Hypothalamus (tissue), 51 donors: Measurements from ENCODE around the gene CEP164.

ENCODE experiments used
- DNase-seq, 51 donors: peaks; one replicate each; lab custom pipeline; 2025; lab: John Stamatoyannopoulos, UW

Gene CEP164

DNA sequence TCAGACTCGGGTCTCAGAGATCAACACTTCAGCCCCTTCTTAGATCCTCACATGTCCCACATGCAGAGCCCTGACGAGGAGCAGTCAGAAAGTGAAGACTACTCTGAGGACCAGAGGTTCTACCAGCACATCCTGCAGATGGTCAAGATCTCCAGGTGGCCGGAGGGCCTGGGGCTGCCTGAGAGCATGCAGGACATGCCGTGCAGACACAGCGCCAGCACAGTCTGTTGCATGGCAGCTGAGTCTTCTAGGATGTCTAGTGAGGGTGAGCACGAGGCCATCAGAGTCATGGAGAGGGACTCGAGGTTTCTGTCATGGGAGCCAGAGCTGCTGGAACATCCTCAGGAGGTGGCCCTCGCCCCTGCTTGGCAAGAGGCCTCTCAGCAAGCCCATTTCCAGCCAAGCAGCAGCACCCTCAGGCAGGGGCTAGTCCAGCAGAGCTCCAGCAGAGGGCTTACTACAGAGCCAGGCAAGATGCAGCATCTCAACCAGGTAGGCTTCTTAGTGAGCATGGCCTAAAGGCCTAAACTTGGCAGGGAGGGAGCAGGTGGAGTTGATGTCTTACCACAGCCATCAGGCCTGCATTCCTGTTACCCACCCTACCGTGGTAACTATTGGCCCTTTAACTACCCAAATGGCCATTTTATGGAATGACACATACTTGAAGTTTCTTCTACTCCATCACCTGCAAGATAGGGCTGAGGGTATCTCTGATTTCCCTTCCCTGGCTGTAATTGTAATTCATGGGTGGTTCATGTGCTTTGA, 28.7 kb downstream of the CEP164 start:
- DNase-seq: no peak

DNA sequence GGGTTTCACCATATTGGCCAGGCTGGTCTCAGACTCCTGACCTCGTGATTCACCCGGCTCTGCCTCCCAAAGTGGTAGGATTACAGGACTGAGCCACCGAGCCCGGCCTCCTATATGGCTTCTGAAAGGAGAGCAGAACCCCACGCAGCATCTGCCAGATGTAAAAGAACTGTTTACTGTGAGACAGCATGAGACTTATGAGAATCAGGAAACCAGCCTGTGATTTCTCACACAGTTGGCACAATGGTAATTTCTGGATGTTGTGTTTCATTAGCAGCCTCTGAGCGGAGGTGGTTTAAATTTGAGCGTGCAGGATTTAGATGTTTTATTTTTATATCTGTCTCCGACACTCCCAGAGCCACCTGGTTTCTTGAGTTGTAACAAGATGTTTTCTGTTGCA, 33.8 kb downstream of the CEP164 start:
- DNase-seq: peak in 2 of 51 donors; percentile 25 to 28

DNA sequence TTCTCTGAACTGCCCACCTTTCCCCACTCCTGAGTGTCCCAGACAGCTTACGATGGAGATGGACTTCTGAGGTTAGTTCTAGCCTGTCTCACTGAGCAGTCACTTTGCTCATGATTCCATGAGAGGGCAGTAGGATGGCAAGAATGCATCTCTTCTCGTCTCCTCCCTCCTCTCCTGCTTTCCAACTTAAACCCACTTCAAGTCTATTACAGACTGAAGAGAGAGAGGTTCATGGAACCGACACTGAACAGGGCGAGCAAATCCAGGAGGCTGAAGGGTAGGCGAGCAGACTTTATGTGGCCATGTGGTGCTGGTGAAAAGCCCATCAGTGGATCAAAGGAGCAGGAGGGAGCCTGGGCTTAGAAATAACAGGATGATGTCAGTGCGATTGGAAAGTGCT, 38.6 kb downstream of the CEP164 start:
- DNase-seq: peak in 1 of 51 donors; percentile 28

DNA sequence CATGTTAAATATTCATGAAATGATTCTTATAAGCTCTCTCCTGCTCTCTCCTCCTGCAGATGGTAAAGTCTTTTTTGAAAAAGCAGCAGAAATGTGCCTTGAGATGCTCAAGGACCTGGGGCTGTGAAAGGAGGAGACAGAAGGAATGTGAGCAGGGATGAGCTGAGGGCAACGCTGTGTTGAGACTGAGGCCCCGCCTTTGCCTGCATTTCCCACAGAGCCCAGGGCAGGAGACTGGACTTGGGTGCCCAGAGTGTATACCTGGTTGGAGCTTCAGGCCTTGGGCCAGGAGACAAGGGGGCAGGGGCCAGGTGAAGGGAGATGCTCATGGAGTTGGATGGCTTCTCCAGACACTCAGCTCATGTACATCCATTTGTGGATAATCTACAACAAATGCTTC, 39.2 kb downstream of the CEP164 start:
- no peak for DNase-seq

DNA sequence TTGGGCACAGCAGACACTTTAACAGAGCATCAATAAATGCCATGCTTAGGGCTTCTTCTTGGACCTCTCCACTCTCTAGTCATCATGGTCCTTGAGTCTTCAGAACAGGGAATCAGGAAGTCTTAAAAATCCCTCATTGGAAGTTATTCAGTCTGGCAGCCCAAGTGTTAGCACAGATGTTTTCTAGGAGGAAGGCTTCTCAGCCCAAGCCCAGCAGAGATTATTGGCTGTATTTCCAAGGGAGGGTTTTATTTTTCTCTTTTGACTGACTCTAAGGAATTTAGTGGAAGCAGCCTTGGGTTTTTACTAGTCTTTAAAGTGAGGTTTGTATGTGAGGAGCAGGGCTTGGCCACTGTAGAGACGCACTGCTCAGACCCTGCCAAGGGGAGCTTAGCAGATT, 41.9 kb downstream of the CEP164 start:
- DNase-seq: no peak

DNA sequence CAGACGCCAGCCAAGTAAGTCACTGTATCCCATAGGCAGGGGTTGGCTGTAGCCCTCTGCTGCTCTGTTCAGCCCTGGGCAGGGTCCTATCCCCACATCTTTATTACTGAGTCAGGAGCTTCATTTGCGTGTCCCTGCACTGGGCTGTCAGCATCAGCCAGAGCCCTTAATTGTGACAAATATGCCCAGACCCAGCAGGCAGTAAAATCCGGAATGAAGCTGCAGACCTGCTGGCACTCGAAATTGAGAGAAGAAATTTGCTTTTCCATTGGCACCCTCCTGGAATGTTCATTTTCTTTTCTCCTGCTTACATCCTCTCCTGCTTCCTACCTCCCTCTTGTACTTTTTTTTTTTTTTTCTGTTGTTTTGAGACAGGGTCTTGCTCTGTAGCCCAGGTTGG, 43.8 kb downstream of the CEP164 start:
- no peak for DNase-seq

DNA sequence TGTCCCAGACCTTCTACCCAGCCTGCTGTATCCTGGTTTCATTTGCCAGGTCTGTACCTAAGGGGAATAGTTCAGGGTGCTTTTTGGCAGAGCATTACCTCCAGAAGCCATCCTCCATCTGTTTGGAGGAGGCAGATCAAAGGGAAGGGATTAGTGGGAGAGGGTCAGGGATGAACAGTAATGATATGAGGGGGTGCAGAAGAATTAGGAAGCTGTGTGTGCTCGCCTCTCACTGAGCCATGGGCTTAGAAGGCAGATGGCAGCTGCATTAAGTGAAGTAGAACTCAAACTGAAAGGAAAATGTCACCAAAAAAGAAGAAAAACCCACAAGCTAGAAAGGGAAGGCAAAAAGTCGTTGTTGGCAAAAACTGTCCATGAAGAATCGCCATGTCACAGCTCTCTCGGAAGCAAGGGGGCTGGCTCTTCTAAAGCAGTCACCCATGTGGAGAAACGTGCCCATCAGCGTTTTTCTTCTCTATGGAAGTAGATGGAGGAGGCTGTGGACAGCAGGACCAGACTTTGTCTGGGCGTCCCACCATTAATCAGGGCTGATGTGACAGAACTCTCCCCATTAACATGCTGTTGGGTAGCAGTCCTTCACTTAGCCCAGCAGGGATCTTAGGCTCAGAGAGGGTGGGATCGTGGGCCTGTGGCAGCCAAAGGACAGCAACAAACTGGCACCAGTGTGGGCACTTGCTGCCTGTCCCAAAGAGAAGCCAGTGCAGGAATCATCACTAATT, 46.8 kb downstream of the CEP164 start:
- no peak for DNase-seq

DNA sequence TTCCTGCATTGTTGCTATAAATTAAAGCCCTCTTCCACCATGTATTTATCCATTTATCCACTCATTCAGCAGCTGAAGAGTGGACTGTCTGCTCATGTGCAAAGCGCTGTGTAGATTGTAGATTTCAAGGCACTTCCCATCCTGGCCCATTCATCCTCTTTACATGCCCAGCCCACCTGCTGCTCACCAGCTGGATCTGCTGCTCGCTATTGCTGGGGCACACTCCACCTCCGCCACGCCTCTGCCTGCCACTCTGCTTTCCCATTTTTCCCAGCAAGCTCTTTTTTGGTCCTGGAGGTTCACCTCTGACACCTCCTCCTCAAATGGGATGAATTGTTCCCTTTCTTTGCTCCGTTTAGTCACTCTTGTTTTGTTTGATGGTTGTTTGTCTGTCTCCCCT, 48.3 kb downstream of the CEP164 start:
- DNase-seq: no peak

DNA sequence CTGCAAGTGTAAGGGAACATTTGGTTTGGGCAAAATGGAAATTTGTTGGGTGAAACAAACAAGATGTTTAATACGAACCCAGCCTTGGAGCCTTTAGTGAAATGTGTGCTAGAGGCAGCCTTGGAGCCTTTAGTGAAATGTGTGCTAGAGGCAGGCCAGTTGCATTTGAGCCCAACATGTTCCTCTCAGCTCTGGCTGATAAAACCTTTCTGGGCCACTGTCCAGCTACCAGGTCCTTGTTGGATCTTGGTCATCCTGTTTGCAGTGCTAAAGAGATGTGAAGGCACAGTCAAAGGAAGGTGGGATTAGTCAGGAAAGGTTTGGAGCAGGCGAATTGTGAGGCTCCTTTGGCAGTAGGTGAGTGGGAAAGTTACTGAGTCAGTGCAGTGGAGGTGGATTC, 48.9 kb downstream of the CEP164 start:
- DNase-seq: no peak

DNA sequence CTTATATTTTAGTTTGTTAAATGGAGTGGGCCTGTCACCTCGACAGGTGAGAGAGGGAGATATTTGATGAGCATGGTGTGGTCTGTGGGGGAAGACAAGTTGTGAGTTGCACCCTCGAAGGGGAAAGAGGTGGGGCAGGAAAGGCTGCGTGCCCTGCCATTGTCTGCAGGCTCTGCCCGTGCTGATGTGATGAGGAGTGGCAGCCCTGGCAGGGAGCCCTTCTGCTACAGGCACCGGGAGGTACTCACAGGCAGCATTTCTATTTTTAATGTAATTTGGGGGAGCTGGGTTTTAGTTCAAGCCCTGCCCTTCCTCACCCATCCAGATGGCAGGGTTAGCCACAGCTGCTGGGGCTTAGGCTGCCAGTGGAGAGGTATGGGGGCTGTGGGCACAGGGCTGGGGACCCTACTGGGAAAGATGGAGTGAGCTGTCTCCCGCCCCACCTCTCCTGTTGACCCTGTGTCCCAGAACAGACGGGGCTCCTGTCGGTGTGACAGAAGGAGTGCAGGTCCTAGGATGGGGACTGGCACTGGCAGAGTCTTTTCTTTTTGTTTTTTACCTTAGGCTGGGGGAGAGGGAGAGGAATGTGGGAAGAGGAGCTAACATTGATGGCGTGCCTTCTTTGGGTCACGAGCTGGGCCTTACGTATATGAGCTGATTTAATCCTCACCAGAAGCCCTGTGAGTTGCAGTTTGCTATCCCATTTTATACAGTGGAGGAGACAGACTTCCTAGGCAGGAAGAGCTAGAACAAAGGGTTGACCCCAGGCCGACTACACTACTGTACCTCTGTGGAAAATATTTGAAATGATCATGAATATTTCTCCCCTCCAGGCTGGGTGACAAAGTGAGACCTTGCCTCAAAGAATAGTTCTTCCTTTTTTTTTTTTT, 51.6 kb downstream of the CEP164 start:
- DNase-seq: no peak

DNA sequence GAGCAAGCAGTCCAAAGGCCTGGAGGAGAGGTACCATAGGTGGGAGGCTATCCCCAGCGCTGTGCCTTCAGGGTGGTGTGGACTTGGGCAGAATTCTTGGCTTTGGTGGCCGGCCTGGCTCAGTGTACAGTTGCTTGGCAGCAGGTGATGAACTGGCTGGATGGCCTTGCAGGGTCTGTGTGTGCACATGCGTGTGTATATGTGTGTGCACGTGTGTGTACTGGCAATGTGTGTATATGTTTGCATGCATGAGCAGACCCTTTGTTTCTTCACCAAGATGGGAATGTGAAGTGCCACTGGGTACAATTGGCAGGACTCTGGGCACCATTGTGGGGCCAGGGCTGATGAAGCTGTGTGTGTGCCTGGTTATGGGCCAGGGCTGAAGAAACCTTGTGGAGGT, 53.0 kb downstream of the CEP164 start:
- DNase-seq: no peak

DNA sequence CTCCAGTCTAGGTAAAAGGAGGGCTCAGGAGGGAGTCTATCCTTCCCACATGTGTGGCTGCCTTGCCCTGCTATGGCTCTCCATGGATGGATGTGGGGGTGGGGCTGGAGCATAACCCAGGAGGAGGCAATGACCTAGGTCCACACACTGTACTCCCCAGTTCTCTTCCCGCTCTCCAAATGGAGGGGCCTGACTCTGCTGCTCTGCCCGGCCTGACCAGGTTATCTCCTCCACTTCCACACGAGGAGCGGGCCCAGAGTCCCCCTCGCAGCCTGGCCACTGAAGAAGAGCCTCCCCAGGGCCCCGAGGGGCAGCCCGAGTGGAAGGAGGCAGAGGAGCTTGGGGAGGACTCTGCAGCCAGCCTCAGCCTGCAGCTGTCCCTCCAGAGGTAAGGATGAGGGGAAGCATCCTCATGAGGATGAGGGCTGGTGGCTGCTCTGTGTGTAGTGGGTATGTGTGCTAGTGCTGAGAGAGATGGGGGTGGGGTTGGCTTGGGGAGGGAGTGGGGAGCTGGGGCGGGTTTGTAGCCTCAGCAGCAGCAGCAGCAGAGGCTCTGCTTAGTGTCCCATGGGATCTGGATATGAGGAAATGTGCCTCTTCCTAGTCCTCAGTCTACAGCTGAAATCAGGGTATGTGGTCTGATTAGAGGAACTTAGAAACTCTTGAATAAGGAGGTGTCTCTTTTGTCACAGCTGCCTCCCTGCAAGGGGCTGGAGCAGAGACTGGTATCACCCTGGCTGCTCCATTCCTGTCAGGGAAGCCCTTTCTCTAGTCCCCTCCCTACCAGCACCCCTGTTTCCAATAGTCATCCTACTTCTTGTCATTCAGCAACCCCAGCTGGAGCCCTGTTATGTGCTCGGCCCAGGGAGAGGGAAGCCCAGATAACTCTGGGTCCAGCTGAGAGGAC, 54.1 kb downstream of the CEP164 start:
- DNase-seq: no peak

DNA sequence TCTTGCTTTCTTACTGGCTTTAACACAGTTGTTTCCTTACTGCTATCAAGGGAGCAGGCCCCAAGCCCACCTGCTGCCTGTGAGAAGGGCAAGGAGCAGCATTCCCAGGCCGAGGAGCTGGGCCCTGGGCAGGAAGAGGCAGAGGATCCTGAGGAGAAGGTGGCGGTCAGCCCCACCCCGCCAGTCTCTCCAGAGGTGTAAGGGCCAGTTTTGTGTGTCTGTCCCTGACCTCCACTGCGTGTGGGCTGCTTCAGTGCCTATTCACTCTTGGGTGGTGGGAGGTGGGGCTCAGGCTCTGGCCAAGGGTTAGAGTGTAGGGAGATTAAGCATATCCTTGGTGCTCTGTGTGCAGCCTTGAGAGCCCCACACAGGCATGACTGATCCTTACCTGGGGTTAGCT, 55.1 kb downstream of the CEP164 start:
- no peak for DNase-seq

DNA sequence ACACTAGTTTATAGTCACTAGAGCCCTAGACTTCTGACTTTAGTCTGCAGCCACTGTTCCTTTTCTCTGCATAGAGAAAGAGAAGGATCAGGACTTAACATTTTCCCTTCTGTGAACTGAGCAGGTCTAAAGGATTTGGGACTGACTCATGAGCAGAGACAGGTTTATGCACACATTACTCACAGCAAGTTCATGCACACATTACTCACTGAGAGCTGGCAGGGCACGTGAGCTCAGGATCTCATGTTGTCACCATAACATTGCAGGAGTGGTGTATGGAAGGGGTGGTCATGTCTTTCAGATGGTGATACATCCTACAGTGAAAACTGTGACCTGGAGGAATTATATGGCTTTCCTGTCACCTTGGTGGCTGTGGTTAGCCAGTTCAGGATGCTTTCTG, 56.4 kb downstream of the CEP164 start:
- peak in 2 of 51 donors; percentile 14 to 29 for DNase-seq

DNA sequence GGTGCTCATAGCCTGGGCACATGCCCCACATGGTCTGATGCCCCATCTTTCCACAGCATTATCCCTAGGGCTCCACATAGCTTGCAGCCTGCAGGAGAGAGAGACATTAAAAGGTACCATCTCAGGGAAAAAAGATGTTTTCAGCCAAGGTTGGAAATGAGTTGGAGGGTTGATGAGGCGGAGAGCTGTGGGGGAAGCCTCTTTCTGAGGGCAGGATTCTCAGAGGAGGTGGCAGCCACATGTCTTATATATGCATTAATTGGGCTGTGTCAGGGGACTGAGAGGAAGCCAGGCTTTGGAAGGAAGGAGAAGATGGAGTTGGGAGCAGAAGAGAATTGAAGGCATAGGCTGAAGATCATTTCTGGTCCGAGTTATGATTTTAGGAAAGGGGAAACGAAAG, 57.8 kb downstream of the CEP164 start:
- peak in 1 of 51 donors; percentile 7 for DNase-seq

DNA sequence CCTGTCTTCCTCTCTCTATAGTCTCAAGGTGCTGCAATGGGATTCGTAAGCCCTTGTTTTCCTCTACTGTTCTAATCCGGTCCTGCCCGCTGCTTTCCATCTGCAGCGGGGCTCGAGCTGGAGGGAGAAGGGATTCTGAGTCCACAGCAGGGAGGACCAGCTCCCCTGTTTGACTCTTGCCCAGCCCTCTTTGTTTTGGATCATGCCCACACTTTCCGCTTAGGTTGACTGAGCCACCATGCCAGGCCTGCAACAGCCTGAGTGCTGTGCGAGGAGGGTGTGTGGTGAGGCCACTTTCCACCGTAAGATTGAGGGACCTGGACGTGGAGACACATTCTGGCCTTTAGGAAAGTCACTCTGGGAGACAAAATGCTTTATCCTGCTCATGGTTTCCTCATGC, 58.3 kb downstream of the CEP164 start:
- no peak for DNase-seq

DNA sequence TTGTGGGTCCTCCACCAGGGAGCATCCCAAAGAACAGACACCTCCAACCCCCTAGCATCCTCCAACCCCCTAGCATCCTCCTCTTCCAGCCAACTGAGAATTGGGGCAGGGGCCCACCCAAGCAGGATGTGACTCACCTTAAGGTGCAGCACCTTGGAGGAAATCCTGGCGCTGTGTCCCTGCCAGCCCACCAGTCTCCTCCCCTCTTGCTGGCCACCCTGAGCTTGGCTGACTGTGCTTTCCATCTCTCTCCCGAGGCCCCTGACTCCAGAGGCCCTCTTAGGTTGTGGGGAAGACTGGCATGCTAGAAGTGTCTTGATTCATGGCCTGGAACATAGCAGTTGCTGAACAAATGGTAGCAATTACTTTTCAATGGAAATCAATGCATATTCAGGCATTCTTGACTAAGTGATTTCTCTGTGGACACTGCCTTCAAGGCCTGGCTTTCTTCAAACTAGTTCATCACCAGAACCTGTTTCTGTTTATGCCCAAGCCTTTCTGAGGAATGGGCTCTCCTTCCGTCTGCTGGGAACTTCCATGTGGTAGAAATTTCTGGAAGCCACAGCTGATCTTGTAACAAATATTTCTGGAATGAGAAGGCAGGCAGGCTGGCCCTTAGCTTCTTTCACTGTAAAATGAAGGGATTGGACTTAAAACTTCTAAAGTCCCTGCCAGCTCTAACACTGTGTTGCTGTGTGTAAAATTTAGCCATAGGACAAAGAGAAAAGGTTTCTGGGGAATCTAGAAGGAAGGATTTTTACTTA, 60.5 kb downstream of the CEP164 start:
- DNase-seq: no peak

DNA sequence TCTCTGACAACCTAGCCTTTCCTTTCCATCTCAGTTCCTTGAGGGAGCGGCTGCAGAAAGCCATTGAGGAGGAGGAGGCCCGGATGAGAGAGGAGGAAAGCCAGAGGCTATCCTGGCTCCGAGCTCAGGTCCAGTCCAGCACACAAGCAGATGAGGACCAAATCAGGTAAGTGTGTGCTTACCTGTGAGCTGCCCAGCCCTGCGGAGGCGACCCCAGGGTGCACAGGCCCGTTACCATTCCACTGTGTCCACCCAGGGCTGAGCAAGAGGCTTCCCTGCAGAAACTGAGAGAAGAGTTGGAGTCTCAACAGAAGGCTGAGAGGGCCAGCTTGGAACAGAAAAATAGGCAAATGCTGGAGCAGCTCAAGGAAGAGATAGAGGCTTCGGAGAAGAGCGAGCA, 63.1 kb downstream of the CEP164 start:
- no peak for DNase-seq

DNA sequence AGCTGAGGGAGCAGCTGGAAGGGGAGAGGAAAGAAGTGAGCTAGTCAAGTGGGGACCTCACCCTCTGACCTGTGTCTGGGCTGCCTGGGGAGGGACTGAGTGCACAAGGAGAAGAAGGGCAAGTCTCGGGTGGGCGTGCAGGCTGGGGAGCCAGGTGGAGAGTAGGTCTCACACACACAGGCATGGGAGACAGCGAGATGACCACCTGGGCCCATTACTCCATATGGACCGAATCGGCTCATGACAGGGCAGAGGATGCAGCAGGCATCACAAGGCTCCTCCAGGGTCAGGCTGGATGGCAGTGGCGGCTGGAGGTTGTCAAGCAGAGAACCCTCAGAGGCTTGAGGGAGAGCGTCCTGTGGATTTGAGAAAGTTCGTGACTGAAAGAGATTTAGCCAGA, 63.5 kb downstream of the CEP164 start:
- DNase-seq: no peak
